Lower leg skin (tissue), 4 donors: Measurements from ENCODE around the gene ONECUT2. TPM values are rescaled to one million over a fixed set of nuclear protein-coding genes. Genes with fewer than 3 reads are reported as not detected.

Source experiments
- DNase-seq, 2 donors: peaks; one replicate each; pipeline ENCODE4 v3.0.0-alpha.2; 2019; ENCODE audit warnings: low spot score in 2 of 2
- H3K4me3 ChIP-seq: fragments of 200-600 bp; sonication (generic); 2 replicates; pipeline ENCODE4 v1.5.1; 2017; ENCODE audit warnings: mild to moderate bottlenecking, low read depth; ENCODE audit not compliant: poor library complexity, severe bottlenecking
- CTCF ChIP-seq, 3 donors: fragments of 450-650 bp; IDR thresholded peaks; one replicate each; pipeline ENCODE4 v1.5.1; 2016; ENCODE audit warnings: antibody characterized with exemption in 3 of 3, mild to moderate bottlenecking in 3 of 3, moderate library complexity in 2 of 3
- POLR2A ChIP-seq, 2 donors: fragments of 450-650 bp; IDR thresholded peaks; one replicate each; pipeline ENCODE4 v1.6.1; 2016 to 2017; ENCODE audit warnings: antibody characterized with exemption in 2 of 2, mild to moderate bottlenecking in 1 of 2, moderate library complexity in 1 of 2
- WGBS, 2 donors: methylation state at CpG; one replicate each; pipeline ENCODE4 v1.1.5; 2018; 5-methylcytosine and 5-hydroxymethylcytosine counted together
- intact Hi-C: fragments of 100-400 bp; cut with DNase I; formaldehyde crosslinking; loops from one replicate; pipeline ENCODE4 v1.15.0; 2023; ENCODE audit warnings: low total_unique reads
- total RNA-seq, 4 donors: library from RNA; depleted of rRNA; stranded (reverse); fragments of >200 nt; gene quantifications; one replicate each; pipeline ENCODE4 v1.1.0, GENCODE V29; 2016

Gene ONECUT2
- total RNA-seq, 4 donors from 2014 or later: 0.02 to 0.08 (median 0.06) TPM; not detected in 1

- WGBS, 2 donors: 3 to 5% methylated on average over 14 of the region's 14 CpGs
- no peak for TF ChIP-seq POLR2A (IDR thresholded peaks at IDR 0.05)
- no peak for TF ChIP-seq CTCF (IDR thresholded peaks at IDR 0.05)
- intact Hi-C loops: no loop called here
- no peak for DNase-seq
- no peak overlapping the region for H3K4me3 ChIP-seq
Observed at GRCh38 chr18:57447154-57447621, 12.0 kb downstream of the ONECUT2 start.

GRCh38 chr18:57455576-57456129 lies 20.5 kb downstream of the ONECUT2 start:
- intact Hi-C loops: no loop called here
- DNase-seq: no peak
- no peak for TF ChIP-seq CTCF (IDR thresholded peaks at IDR 0.05)
- TF ChIP-seq POLR2A (IDR thresholded peaks at IDR 0.05): no peak
- WGBS, 2 donors: 43 to 54% methylated on average over 5 of the region's 5 CpGs
- H3K4me3 ChIP-seq: no peak overlapping the region

GRCh38 chr18:57461652-57462269 lies 26.6 kb downstream of the ONECUT2 start:
- H3K4me3 ChIP-seq: no peak overlapping the region
- TF ChIP-seq POLR2A (IDR thresholded peaks at IDR 0.05) (no peak), CTCF (IDR thresholded peaks at IDR 0.05) (no peak)
- DNase-seq: no peak
- intact Hi-C loops: no loop called here
- 88 to 89% methylated on average over 3 of the region's 3 CpGs for WGBS, 2 donors

- no peak overlapping the region for H3K4me3 ChIP-seq
- DNase-seq: no peak
- WGBS, 2 donors: 39 to 43% methylated on average over 2 of the region's 2 CpGs
- TF ChIP-seq POLR2A (IDR thresholded peaks at IDR 0.05) (no peak), CTCF (IDR thresholded peaks at IDR 0.05) (no peak)
- intact Hi-C loops: no loop called here
Observed at GRCh38 chr18:57466307-57466706, 31.1 kb downstream of the ONECUT2 start.

- WGBS, 2 donors: 58 to 63% methylated on average over 10 of the region's 10 CpGs
- no peak for DNase-seq
- no peak overlapping the region for H3K4me3 ChIP-seq
- TF ChIP-seq CTCF (IDR thresholded peaks at IDR 0.05) (no peak), POLR2A (IDR thresholded peaks at IDR 0.05) (no peak)
- intact Hi-C loops: no loop called here
Observed at GRCh38 chr18:57466745-57467409, 31.7 kb downstream of the ONECUT2 start.
